ENCODE data around the gene LEPROT. TPM values are rescaled to one million over a fixed set of nuclear protein-coding genes. Genes with fewer than 3 reads are reported as not detected.

LEPROT gene
- total and polyA plus RNA-seq, 4 donors, result 23.6 to 43.4 (median 36.3) TPM

- Histone ChIP-seq H3K4me3 (ENCODE audit: low read depth in 1 of 3, low read length in 3 of 3) (no peak overlapping the region), H3K4me1 (ENCODE audit: control insufficient read depth in 4 of 4, insufficient read depth in 4 of 4, low read length in 3 of 4) (no peaks in the 10 kb centered on the region), H3K27me3 (ENCODE audit: control insufficient read depth in 4 of 4, insufficient read depth in 4 of 4, low read length in 3 of 4) (no peaks in the 10 kb centered on the region), H3K36me3 (ENCODE audit: control insufficient read depth in 4 of 4, insufficient read depth in 3 of 4, low read depth in 1 of 4, low read length in 3 of 4) (no peaks in the 10 kb centered on the region), H3K27ac (ENCODE audit: low read depth in 1 of 2, low read length in 2 of 2) (no peak overlapping the region), H3K9ac (ENCODE audit: low read depth in 1 of 2, low read length in 2 of 2) (no peak overlapping the region), H3K9me3 (ENCODE audit: control insufficient read depth in 4 of 4, low read length in 3 of 4) (no peaks in the 10 kb centered on the region)
- no peak for DNase-seq (ENCODE audit: low spot score)
- TF ChIP-seq, protein P1, sequence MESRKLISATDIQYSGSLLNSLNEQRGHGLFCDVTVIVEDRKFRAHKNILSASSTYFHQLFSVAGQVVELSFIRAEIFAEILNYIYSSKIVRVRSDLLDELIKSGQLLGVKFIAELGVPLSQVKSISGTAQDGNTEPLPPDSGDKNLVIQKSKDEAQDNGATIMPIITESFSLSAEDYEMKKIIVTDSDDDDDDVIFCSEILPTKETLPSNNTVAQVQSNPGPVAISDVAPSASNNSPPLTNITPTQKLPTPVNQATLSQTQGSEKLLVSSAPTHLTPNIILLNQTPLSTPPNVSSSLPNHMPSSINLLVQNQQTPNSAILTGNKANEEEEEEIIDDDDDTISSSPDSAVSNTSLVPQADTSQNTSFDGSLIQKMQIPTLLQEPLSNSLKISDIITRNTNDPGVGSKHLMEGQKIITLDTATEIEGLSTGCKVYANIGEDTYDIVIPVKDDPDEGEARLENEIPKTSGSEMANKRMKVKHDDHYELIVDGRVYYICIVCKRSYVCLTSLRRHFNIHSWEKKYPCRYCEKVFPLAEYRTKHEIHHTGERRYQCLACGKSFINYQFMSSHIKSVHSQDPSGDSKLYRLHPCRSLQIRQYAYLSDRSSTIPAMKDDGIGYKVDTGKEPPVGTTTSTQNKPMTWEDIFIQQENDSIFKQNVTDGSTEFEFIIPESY (IDR thresholded peaks at IDR 0.05), result no peak
- TF ChIP-seq HNF4A (conservative IDR thresholded peaks at IDR 0.05), result peak; percentile 13 to 65
- 67% methylated on average over 2 of the region's 2 CpGs for WGBS
These were observed 12.6 kb upstream of the LEPROT start for GRCh38 chr1:65407877-65408276.

DNA sequence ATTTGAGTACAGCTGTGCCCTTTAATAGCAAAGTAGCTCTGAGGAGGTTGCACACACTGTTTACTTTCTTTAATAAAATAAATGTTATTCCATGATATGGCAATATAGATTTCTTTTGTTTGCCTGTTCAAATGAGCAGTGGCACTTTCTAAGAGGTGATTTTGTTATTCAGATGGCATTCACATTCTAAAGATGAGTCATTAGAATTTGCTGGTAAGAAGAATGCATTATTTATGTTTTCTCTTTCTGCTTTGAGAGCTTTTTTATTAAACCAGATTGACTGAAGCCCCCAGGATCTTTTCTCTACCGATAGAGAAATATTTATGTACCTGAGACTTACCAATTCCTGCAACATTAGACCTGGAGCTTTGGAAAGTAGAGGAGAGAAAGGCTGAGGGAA, 11.2 kb upstream of the LEPROT start:
- Histone ChIP-seq H3K4me3 (ENCODE audit: low read depth in 1 of 3, low read length in 3 of 3) (no peak overlapping the region), H3K27me3 (ENCODE audit: control insufficient read depth in 4 of 4, insufficient read depth in 4 of 4, low read length in 3 of 4) (no peaks in the 10 kb centered on the region), H3K9ac (ENCODE audit: low read depth in 1 of 2, low read length in 2 of 2) (no peak overlapping the region), H3K36me3 (ENCODE audit: control insufficient read depth in 4 of 4, insufficient read depth in 3 of 4, low read depth in 1 of 4, low read length in 3 of 4) (no peaks in the 10 kb centered on the region), H3K9me3 (ENCODE audit: control insufficient read depth in 4 of 4, low read length in 3 of 4) (no peaks in the 10 kb centered on the region), H3K27ac (ENCODE audit: low read depth in 1 of 2, low read length in 2 of 2) (no peak overlapping the region), H3K4me1 (ENCODE audit: control insufficient read depth in 4 of 4, insufficient read depth in 4 of 4, low read length in 3 of 4) (no peaks in the 10 kb centered on the region)
- WGBS, result 60% methylated on average over 1 of the region's 1 CpG
- no peak for DNase-seq (ENCODE audit: low spot score)
- no peak for TF ChIP-seq HNF4A (conservative IDR thresholded peaks at IDR 0.05)
- TF ChIP-seq NR2F2 (IDR thresholded peaks at IDR 0.05), result no peak

DNA sequence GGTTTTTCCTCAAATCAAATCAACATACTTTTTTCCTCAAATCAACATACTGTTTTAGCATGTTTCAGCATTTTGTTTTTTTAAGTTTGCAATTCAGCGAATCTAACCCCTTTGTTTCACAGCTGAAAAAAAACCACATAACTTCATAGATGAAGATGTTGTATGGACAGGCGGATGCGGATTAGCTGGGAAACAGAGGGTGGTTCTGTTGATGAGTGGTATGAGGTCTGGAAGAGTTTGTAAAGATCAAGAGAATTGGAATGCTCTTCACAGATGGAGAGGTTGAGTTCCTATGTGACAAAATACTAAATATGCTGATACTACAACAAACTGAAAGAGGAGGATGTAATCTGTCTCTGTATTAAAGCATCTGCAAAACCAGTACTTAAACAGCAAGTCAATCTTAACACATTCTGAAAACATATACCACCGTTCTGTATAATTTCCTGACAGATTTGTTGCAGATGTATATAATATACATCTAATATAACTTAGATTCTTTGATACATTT, 10.6 kb upstream of the LEPROT start:
- WGBS, result 96% methylated on average over 4 of the region's 4 CpGs
- Histone ChIP-seq H3K4me3 (ENCODE audit: low read depth in 1 of 3, low read length in 3 of 3) (no peak overlapping the region), H3K4me1 (ENCODE audit: control insufficient read depth in 4 of 4, insufficient read depth in 4 of 4, low read length in 3 of 4) (no peaks in the 10 kb centered on the region), H3K27me3 (ENCODE audit: control insufficient read depth in 4 of 4, insufficient read depth in 4 of 4, low read length in 3 of 4) (no peaks in the 10 kb centered on the region), H3K9me3 (ENCODE audit: control insufficient read depth in 4 of 4, low read length in 3 of 4) (no peaks in the 10 kb centered on the region), H3K9ac (ENCODE audit: low read depth in 1 of 2, low read length in 2 of 2) (no peak overlapping the region), H3K27ac (ENCODE audit: low read depth in 1 of 2, low read length in 2 of 2) (no peak overlapping the region), H3K36me3 (ENCODE audit: control insufficient read depth in 4 of 4, insufficient read depth in 3 of 4, low read depth in 1 of 4, low read length in 3 of 4) (no peaks in the 10 kb centered on the region)
- TF ChIP-seq, protein P2, sequence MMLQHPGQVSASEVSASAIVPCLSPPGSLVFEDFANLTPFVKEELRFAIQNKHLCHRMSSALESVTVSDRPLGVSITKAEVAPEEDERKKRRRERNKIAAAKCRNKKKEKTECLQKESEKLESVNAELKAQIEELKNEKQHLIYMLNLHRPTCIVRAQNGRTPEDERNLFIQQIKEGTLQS (IDR thresholded peaks at IDR 0.05), result no peak
- TF ChIP-seq HNF4A (conservative IDR thresholded peaks at IDR 0.05), result no peak
- TF ChIP-seq RXRA (IDR thresholded peaks at IDR 0.05), result no peak
- TF ChIP-seq YY1 (IDR thresholded peaks at IDR 0.05), result no peak
- TF ChIP-seq, protein P3, sequence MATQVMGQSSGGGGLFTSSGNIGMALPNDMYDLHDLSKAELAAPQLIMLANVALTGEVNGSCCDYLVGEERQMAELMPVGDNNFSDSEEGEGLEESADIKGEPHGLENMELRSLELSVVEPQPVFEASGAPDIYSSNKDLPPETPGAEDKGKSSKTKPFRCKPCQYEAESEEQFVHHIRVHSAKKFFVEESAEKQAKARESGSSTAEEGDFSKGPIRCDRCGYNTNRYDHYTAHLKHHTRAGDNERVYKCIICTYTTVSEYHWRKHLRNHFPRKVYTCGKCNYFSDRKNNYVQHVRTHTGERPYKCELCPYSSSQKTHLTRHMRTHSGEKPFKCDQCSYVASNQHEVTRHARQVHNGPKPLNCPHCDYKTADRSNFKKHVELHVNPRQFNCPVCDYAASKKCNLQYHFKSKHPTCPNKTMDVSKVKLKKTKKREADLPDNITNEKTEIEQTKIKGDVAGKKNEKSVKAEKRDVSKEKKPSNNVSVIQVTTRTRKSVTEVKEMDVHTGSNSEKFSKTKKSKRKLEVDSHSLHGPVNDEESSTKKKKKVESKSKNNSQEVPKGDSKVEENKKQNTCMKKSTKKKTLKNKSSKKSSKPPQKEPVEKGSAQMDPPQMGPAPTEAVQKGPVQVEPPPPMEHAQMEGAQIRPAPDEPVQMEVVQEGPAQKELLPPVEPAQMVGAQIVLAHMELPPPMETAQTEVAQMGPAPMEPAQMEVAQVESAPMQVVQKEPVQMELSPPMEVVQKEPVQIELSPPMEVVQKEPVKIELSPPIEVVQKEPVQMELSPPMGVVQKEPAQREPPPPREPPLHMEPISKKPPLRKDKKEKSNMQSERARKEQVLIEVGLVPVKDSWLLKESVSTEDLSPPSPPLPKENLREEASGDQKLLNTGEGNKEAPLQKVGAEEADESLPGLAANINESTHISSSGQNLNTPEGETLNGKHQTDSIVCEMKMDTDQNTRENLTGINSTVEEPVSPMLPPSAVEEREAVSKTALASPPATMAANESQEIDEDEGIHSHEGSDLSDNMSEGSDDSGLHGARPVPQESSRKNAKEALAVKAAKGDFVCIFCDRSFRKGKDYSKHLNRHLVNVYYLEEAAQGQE (IDR thresholded peaks at IDR 0.05), result no peak
- no peak for TF ChIP-seq TAF1 (conservative IDR thresholded peaks at IDR 0.05)
- TF ChIP-seq NR2F2 (IDR thresholded peaks at IDR 0.05), result no peak
- no peak for TF ChIP-seq RAD21 (IDR thresholded peaks at IDR 0.05)
- TF ChIP-seq, protein P4, sequence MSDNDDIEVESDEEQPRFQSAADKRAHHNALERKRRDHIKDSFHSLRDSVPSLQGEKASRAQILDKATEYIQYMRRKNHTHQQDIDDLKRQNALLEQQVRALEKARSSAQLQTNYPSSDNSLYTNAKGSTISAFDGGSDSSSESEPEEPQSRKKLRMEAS (IDR thresholded peaks at IDR 0.05), result no peak
- no peak for TF ChIP-seq JUND (IDR thresholded peaks at IDR 0.05)
- TF ChIP-seq EGR1 (IDR thresholded peaks at IDR 0.05; ENCODE audit: low read depth in 2 of 2), result no peak
- no peak for TF ChIP-seq FOXA1 (IDR thresholded peaks at IDR 0.05)
- TF ChIP-seq GABPA (IDR thresholded peaks at IDR 0.05 in 1 of 2, conservative IDR thresholded peaks at IDR 0.05 in 1 of 2), result no peak
- TF ChIP-seq SP1 (IDR thresholded peaks at IDR 0.05), result no peak
- TF ChIP-seq CTCF (IDR thresholded peaks at IDR 0.05; ENCODE audit: low read depth, low read length, missing input control), result no peak
- DNase-seq (ENCODE audit: low spot score), result no peak

Data from liver (tissue), 9 donors.